Uterus (tissue), 4 donors: ENCODE data around the gene ARGLU1. TPM values are rescaled to one million over a fixed set of nuclear protein-coding genes. Genes with fewer than 3 reads are reported as not detected.

Experiments
- DNase-seq, 2 donors: peaks; one replicate each; pipeline ENCODE4 v3.0.0-alpha.2; 2019 to 2020
- H3K27ac ChIP-seq, 2 donors: fragments of 200-600 bp; sonication (generic); 1 replicate in 1 of 2; 2 replicates in 1 of 2; pipeline ENCODE4 v1.5.1; 2016 to 2018
- H3K27me3 ChIP-seq, 2 donors: fragments of 200-600 bp; sonication (generic); one replicate each; pipeline ENCODE4 v1.5.1; 2018 to 2019; ENCODE audit warnings: control low read depth in 1 of 2
- H3K36me3 ChIP-seq, 2 donors: fragments of 200-600 bp; sonication (generic); one replicate each; pipeline ENCODE4 v1.5.1; 2019; ENCODE audit warnings: control low read depth in 1 of 2
- H3K4me1 ChIP-seq, 2 donors: fragments of 200-600 bp; sonication (generic); one replicate each; pipeline ENCODE4 v1.5.1; 2018 to 2019; ENCODE audit warnings: control low read depth in 1 of 2
- H3K4me3 ChIP-seq, 2 donors: fragments of 200-600 bp; sonication (generic); 1 replicate in 1 of 2; 2 replicates in 1 of 2; pipeline ENCODE4 v1.5.1; 2018 to 2019; ENCODE audit warnings: mild to moderate bottlenecking in 1 of 2
- H3K9me3 ChIP-seq, 2 donors: fragments of 200-600 bp; sonication (generic); one replicate each; pipeline ENCODE4 v1.5.1; 2019; ENCODE audit warnings: control low read depth in 1 of 2
- CTCF ChIP-seq, 4 experiments: fragments of 200-600 bp in 2 of 4; fragments of 450-650 bp in 2 of 4; sonication (generic) in 2 of 4; IDR thresholded peaks; one replicate each; pipeline ENCODE4 v1.5.1; 2016 to 2019; ENCODE audit warnings: antibody characterized with exemption in 4 of 4, mild to moderate bottlenecking in 2 of 4, moderate library complexity in 1 of 4
- POLR2A ChIP-seq, 2 donors: fragments of 450-650 bp; IDR thresholded peaks; one replicate each; pipeline ENCODE4 v1.6.1; 2016; ENCODE audit warnings: antibody characterized with exemption in 2 of 2, mild to moderate bottlenecking in 1 of 2, moderate library complexity in 1 of 2
- intact Hi-C: fragments of 100-400 bp; cut with DNase I; formaldehyde crosslinking; loops from one replicate; pipeline ENCODE4 v1.15.1; 2023; ENCODE audit warnings: low total_unique reads
- total RNA-seq, 4 donors: library from RNA; depleted of rRNA in 3 of 4; stranded (reverse); fragments of >200 nt in 3 of 4; gene quantifications; one replicate each; pipeline versions ENCODE4 v1.1.0 to v1.2.4, GENCODE V29; 2014 to 2023
- donor health status: DM: yes; HTN: yes; CAD: no.

ARGLU1 gene
- total RNA-seq, 4 donors from 2014 or later: 91.5 to 162 (median 135) TPM

- Histone ChIP-seq H3K4me3 (no peak overlapping the region), H3K9me3 (no peaks in the 10 kb centered on the region), H3K27me3 (no peaks in the 10 kb centered on the region), H3K27ac (no peak overlapping the region), H3K4me1 (no peaks in the 10 kb centered on the region), H3K36me3 (no peaks in the 10 kb centered on the region)
- no peak for TF ChIP-seq POLR2A (IDR thresholded peaks at IDR 0.05)
- no peak for TF ChIP-seq CTCF (IDR thresholded peaks at IDR 0.05)
- no peak for DNase-seq
- intact Hi-C loops: no loop called here
Measured at GRCh38 chr13:106550570-106551135, 17.3 kb downstream of the ARGLU1 start.

- DNase-seq: no peak
- intact Hi-C loops: no loop called here
- Histone ChIP-seq H3K27ac (no peak overlapping the region), H3K4me3 (no peak overlapping the region), H3K36me3 (no peaks in the 10 kb centered on the region), H3K9me3 (no peaks in the 10 kb centered on the region), H3K4me1 (no peaks in the 10 kb centered on the region), H3K27me3 (no peaks in the 10 kb centered on the region)
- no peak for TF ChIP-seq POLR2A (IDR thresholded peaks at IDR 0.05)
- no peak for TF ChIP-seq CTCF (IDR thresholded peaks at IDR 0.05)
Measured at GRCh38 chr13:106548064-106548696, 19.8 kb downstream of the ARGLU1 start.

GRCh38 chr13:106541826-106542225 lies 26.1 kb downstream of the ARGLU1 start:
- H3K4me3 ChIP-seq: no peak overlapping the region
- TF ChIP-seq CTCF (IDR thresholded peaks at IDR 0.05) (no peak), POLR2A (IDR thresholded peaks at IDR 0.05) (no peak)
- DNase-seq: no peak
- no peaks in the 10 kb centered on the region for H3K4me1 ChIP-seq
- no peaks in the 10 kb centered on the region for H3K9me3 ChIP-seq
- intact Hi-C loops: no loop called here
- H3K27me3 ChIP-seq: no peaks in the 10 kb centered on the region
- no peaks in the 10 kb centered on the region for H3K36me3 ChIP-seq
- no peak overlapping the region for H3K27ac ChIP-seq

GRCh38 chr13:106540613-106541012 lies 27.3 kb downstream of the ARGLU1 start:
- no peaks in the 10 kb centered on the region for H3K9me3 ChIP-seq
- TF ChIP-seq POLR2A (IDR thresholded peaks at IDR 0.05) (no peak), CTCF (IDR thresholded peaks at IDR 0.05) (no peak)
- no peak for DNase-seq
- H3K27ac ChIP-seq: no peak overlapping the region
- no peak overlapping the region for H3K4me3 ChIP-seq
- intact Hi-C loops: no loop called here
- no peaks in the 10 kb centered on the region for H3K4me1 ChIP-seq
- no peaks in the 10 kb centered on the region for H3K36me3 ChIP-seq
- no peaks in the 10 kb centered on the region for H3K27me3 ChIP-seq

GRCh38 chr13:106537521-106537920 lies 30.4 kb downstream of the ARGLU1 start:
- peaks cover 0 to 8% of the 10 kb centered on the region in 2 donors for H3K4me1 ChIP-seq
- H3K9me3 ChIP-seq: no peaks in the 10 kb centered on the region
- no peak for DNase-seq
- intact Hi-C loops: no loop called here
- no peak for TF ChIP-seq POLR2A (IDR thresholded peaks at IDR 0.05)
- TF ChIP-seq CTCF (IDR thresholded peaks at IDR 0.05): no peak
- no peaks in the 10 kb centered on the region for H3K36me3 ChIP-seq
- H3K27me3 ChIP-seq: no peaks in the 10 kb centered on the region
- no peak overlapping the region for H3K4me3 ChIP-seq
- H3K27ac ChIP-seq: no peak overlapping the region
